ENCODE measurements around the gene ADAMTS2.

ADAMTS2 gene

DNA sequence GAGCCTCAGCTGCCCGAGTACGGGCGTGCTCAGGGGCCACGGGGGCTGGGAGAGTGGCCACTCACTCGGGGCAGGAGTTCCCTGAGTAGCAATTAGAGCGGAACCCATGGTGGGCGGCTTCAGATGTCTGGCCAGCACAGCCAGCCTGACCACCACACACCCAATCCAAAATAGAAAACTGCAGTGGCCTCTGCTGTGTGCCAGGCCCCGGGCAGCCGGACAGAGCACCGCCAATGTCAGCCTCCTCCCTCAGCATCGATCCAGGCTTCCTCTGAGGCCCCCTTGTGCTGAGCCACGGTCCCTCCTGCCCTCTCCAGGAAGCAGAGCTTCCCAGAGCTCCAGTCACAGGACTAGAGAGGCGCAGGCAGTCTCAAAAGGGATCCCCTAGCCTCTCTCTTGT is 2.7 kb downstream of the ADAMTS2 start:
- TF ChIP-seq, protein P1, sequence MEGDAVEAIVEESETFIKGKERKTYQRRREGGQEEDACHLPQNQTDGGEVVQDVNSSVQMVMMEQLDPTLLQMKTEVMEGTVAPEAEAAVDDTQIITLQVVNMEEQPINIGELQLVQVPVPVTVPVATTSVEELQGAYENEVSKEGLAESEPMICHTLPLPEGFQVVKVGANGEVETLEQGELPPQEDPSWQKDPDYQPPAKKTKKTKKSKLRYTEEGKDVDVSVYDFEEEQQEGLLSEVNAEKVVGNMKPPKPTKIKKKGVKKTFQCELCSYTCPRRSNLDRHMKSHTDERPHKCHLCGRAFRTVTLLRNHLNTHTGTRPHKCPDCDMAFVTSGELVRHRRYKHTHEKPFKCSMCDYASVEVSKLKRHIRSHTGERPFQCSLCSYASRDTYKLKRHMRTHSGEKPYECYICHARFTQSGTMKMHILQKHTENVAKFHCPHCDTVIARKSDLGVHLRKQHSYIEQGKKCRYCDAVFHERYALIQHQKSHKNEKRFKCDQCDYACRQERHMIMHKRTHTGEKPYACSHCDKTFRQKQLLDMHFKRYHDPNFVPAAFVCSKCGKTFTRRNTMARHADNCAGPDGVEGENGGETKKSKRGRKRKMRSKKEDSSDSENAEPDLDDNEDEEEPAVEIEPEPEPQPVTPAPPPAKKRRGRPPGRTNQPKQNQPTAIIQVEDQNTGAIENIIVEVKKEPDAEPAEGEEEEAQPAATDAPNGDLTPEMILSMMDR (IDR thresholded peaks at IDR 0.05; ENCODE audit: low read depth, low read length), result peak; percentile 43
- H3K4me3 ChIP-seq (ENCODE audit: low read depth, low read length), result no peak overlapping the region

DNA sequence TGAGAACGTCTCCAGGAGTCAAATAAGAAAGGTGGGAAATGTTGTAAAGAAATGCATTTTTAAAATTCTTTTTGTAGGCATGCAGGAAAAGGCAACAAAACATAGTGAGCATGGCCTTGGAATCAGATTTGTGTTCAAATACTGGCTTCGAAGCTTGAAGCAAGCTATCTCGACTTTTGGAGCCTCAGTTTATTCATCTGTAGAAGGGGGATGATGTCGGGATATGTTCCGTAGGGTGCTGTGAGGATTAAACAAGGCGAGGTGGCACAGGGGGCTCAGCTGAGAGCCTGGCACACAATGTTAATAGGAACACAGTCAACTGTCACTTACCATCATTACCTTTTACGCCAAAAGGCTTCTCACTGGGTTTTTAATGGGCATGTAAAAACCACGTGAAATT is 4.8 kb downstream of the ADAMTS2 start:
- no peak overlapping the region for H3K4me3 ChIP-seq (ENCODE audit: low read depth, low read length)
- TF ChIP-seq, protein P1 (IDR thresholded peaks at IDR 0.05; ENCODE audit: low read depth, low read length), result no peak

DNA sequence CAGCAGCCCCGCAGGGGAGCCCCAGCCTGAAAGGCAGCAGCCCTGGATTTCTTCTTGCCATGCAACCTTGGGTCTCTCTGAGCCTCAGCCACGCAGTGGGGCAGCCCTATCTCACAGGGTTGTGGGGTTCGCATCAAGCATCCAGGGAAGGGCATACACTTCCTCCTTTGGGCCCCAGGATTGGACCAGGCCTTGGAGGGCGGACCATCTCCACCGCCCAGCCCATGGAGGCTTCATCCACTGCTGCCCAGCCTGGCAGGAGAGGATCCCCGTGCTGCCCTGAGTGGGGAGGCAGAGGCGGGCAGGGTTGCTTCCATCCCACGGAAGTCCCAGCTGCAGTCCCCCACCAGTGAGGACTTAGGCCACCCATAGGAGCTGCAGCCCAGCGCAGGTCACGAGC is 5.3 kb downstream of the ADAMTS2 start:
- TF ChIP-seq, protein P1 (IDR thresholded peaks at IDR 0.05; ENCODE audit: low read depth, low read length), result no peak
- H3K4me3 ChIP-seq (ENCODE audit: low read depth, low read length), result no peak overlapping the region

DNA sequence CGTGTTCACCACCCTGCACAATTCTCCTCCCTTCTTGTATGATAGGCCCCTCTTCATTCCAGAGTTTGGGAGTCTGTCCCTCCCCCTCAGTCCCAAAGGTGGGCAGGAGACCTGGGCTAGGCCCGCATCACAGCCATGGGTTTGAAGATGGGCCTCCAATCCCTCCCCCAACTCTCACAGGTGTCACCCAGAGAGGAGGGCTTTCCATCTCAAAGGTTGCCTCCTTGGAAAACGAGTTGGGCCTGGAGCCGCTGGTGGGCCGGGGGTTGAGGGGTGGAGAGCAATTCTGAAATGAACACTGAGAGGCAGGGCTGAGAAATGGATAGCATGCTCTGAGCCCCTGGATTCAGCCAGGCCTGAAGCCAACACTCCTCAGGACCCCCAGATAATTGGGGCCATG is 6.2 kb downstream of the ADAMTS2 start:
- TF ChIP-seq, protein P1 (IDR thresholded peaks at IDR 0.05; ENCODE audit: low read depth, low read length), result no peak
- no peak overlapping the region for H3K4me3 ChIP-seq (ENCODE audit: low read depth, low read length)

DNA sequence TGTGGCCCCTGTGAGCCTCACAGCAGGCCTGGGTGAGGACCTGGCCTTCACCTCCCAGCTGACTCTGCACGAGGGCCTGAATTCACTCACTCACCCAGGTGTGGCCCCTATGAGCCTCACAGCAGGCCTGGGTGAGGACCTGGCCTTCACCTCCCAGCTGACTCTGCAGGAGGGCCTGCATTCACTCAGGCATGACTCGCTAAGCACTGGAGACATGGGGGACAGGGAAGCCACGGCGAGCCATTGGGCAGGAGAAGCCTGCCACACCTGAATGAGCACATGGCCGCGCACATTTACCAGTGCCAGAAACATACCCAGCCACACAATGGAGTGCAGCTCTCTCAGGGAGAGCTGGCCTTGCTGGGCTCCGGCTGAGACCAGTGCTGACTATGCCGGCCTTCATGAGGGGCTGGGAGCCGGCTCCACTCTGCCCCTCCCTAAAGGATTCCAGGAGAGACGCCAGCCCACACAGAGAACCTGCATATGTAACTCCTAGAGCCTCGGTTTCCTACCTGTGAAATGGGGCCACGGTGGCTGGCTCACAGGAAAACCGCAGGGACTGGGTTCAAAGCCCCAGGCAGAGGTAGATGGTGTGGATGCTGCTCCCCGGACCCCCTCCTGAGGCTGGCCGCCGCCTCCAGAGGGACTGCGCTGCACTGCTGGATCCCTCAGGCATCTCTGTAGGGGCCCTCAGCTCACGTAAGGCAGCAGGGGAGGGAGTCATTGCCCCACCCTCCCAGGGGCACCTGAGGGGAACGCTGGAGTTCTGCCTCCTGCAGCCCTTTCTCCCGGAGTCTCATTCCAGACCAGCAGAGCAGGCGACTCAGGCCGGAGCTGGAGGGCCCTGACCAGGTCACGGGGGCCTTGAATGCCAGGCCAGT is 7.2 kb downstream of the ADAMTS2 start:
- H3K4me3 ChIP-seq (ENCODE audit: low read depth, low read length), result no peak overlapping the region

DNA sequence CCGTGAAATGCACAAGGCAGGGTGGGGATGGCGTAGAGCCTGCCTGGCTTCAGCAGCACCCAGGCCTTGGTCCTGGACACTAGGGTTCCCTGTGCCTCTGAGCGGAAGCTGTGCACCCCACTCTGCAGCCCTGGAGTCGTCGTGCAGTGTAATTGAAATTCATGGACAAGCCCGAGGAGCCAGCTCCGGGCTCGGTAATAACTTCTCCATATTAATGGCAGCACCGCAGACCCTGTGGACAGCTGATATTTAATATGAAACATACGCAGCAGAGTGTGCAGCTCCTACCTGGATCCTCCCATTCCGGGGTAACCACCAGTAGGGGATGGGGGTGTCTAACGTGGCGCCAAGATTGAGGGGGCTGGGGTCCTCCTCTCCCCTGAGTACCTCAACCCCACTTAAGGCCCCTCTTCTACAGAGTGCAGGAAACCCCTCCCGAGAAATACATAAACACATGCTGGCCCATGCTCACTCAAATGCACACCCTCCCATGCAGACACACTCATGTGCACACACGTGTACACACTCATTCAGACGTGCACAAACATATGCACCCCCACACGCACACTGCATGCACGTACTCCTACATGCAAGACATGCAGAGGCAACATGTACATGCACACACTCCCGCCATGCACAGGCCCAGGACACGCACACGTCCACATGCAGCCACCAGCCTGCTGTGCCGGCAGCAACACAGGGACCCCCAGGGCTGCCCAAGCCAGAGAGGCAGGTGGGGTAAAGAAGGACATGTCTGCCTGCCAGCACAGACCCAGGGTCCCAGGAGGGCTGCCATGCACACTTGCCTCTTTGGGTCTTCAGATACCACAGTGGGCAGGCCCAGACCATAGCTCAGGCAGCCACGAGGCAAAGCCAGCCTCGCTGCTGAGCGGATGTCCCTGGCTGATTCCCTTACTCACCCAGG is 8.1 kb downstream of the ADAMTS2 start:
- TF ChIP-seq, protein P1 (IDR thresholded peaks at IDR 0.05; ENCODE audit: low read depth, low read length), result no peak
- no peak overlapping the region for H3K4me3 ChIP-seq (ENCODE audit: low read depth, low read length)

More for the DNA sequence above, 7.2 kb downstream of the ADAMTS2 start:
- TF ChIP-seq, protein P1 (IDR thresholded peaks at IDR 0.05; ENCODE audit: low read depth, low read length), result no peak

All from WI38 (cell line).